WTC11 (cell line): ENCODE results near the gene SETD1A. TPM values are rescaled to one million over a fixed set of nuclear protein-coding genes. Genes with fewer than 3 reads are reported as not detected.

ENCODE experiments used
- ATAC-seq: fragments of 200-7000 bp; cut with Tn5 transposase; 2 replicates; pipeline ENCODE4 v1.10.0; 2021; ENCODE audit warnings: mild to moderate bottlenecking, moderate library complexity
- CTCF ChIA-PET: fragments of 300-600 bp; sonication (Branson Sonifier 250); formaldehyde crosslinking; loops from one replicate; lab custom pipeline; 2021; ENCODE audit warnings: antibody characterized with exemption; lab: Charles Lee
- POLR2A ChIA-PET: fragments of 350-600 bp; sonication (Branson Sonifier 250); formaldehyde crosslinking; loops from one replicate; lab custom pipeline; 2021; ENCODE audit warnings: antibody characterized with exemption; lab: Charles Lee
- DNase-seq: peaks from one replicate; pipeline ENCODE4 v3.0.0; 2021; ENCODE audit warnings: low spot score
- H3K27ac Mint-ChIP-seq: 2 replicates; pipeline ENCODE4 v1.8.0; 2021; ENCODE audit warnings: mixed read lengths
- H3K27me3 Mint-ChIP-seq: 2 replicates; pipeline ENCODE4 v1.8.0; 2021; ENCODE audit warnings: low read depth, mild to moderate bottlenecking, moderate library complexity, mixed read lengths
- H3K36me3 Mint-ChIP-seq: 2 replicates; pipeline ENCODE4 v1.8.0; 2021; ENCODE audit warnings: mixed read lengths
- H3K4me1 Mint-ChIP-seq: 2 replicates; pipeline ENCODE4 v1.8.0; 2022; ENCODE audit warnings: mixed read lengths
- H3K4me3 Mint-ChIP-seq: 2 replicates; pipeline ENCODE4 v1.8.0; 2021; ENCODE audit warnings: mild to moderate bottlenecking, moderate library complexity, mixed read lengths
- H3K9me3 Mint-ChIP-seq: 2 replicates; pipeline ENCODE4 v1.8.0; 2021; ENCODE audit warnings: mixed read lengths
- ATF1 ChIP-seq: sonication (generic); formaldehyde crosslinking; IDR thresholded peaks from 2 replicates; pipeline ENCODE4 v1.8.1; 2023; ENCODE audit warnings: mild to moderate bottlenecking, moderate library complexity, missing genetic modification reagents
- ELF4 ChIP-seq: sonication (generic); formaldehyde crosslinking; IDR thresholded peaks from 2 replicates; pipeline ENCODE4 v1.8.1; 2022; ENCODE audit warnings: low read depth, mild to moderate bottlenecking, moderate library complexity, missing genetic modification reagents
- EMX1 ChIP-seq: fragments of 250-450 bp; sonication (Bioruptor Pico); IDR thresholded peaks from 2 replicates; pipeline ENCODE4 v1.8.0; 2021; ENCODE audit warnings: mild to moderate bottlenecking
- IRF2 ChIP-seq: sonication (generic); formaldehyde crosslinking; IDR thresholded peaks from 2 replicates; pipeline ENCODE4 v1.8.0; 2022; ENCODE audit warnings: low read depth, missing genetic modification reagents, borderline replicate concordance
- JAZF1 ChIP-seq: fragments of 250-450 bp; sonication (Bioruptor Pico); IDR thresholded peaks from 2 replicates; pipeline ENCODE4 v1.9.0; 2021; ENCODE audit warnings: moderate library complexity, mild to moderate bottlenecking, inconsistent platforms
- JUN ChIP-seq: sonication (generic); formaldehyde crosslinking; IDR thresholded peaks from 2 replicates; pipeline ENCODE4 v1.8.0; 2023; ENCODE audit warnings: mild to moderate bottlenecking, missing genetic modification reagents
- KAT7 ChIP-seq: sonication (generic); formaldehyde crosslinking; IDR thresholded peaks from 2 replicates; pipeline ENCODE4 v1.8.1; 2023; ENCODE audit warnings: missing genetic modification reagents, mild to moderate bottlenecking, borderline replicate concordance
- NFE2L1 ChIP-seq: sonication (generic); formaldehyde crosslinking; IDR thresholded peaks from 2 replicates; pipeline ENCODE4 v1.8.1; 2023; ENCODE audit warnings: missing genetic modification reagents
- NFYB ChIP-seq: sonication (generic); formaldehyde crosslinking; conservative IDR thresholded peaks from 2 replicates; pipeline ENCODE4 v1.8.0; 2022; ENCODE audit warnings: low read depth, missing genetic modification reagents
- SMAD4 ChIP-seq: sonication (generic); formaldehyde crosslinking; IDR thresholded peaks from 2 replicates; pipeline ENCODE4 v1.8.0; 2022; ENCODE audit warnings: mild to moderate bottlenecking, missing genetic modification reagents
- TEAD1 ChIP-seq: sonication (generic); formaldehyde crosslinking; IDR thresholded peaks from 2 replicates; pipeline ENCODE4 v1.8.0; 2022; ENCODE audit warnings: mild to moderate bottlenecking, missing genetic modification reagents
- ZNF232 ChIP-seq: sonication (generic); formaldehyde crosslinking; IDR thresholded peaks from 2 replicates; pipeline ENCODE4 v1.8.0; 2022; ENCODE audit warnings: mild to moderate bottlenecking, missing genetic modification reagents
- total RNA-seq: library from RNA; stranded (reverse); gene quantifications from 3 replicates; pipeline ENCODE4 v1.2.3, GENCODE V29; 2021
- TF ChIP-seq, protein P1 (sequence below): sonication (generic); formaldehyde crosslinking; conservative IDR thresholded peaks from 2 replicates; pipeline ENCODE4 v1.8.1; 2023; ENCODE audit warnings: mild to moderate bottlenecking, low read depth, missing genetic modification reagents, moderate library complexity
- TF ChIP-seq, protein P2 (sequence below): sonication (generic); formaldehyde crosslinking; IDR thresholded peaks from 2 replicates; pipeline ENCODE4 v1.8.1; 2023; ENCODE audit warnings: mild to moderate bottlenecking, moderate library complexity, missing genetic modification reagents
- TF ChIP-seq, protein P3 (sequence below): fragments of 250-450 bp; sonication (Bioruptor Pico); conservative IDR thresholded peaks from 2 replicates; pipeline ENCODE4 v1.9.0; 2021; ENCODE audit warnings: mild to moderate bottlenecking
- TF ChIP-seq, protein P4 (sequence below): sonication (generic); formaldehyde crosslinking; IDR thresholded peaks from 2 replicates; pipeline ENCODE4 v1.8.0; 2022; ENCODE audit warnings: mild to moderate bottlenecking, missing genetic modification reagents
- TF ChIP-seq, protein P5 (sequence below): sonication (generic); formaldehyde crosslinking; IDR thresholded peaks from 2 replicates; pipeline ENCODE4 v1.8.0; 2022; ENCODE audit warnings: mild to moderate bottlenecking, missing genetic modification reagents

The SETD1A gene
- total RNA-seq, 1 experiment from 2014 or later = 31.1 TPM

DNA sequence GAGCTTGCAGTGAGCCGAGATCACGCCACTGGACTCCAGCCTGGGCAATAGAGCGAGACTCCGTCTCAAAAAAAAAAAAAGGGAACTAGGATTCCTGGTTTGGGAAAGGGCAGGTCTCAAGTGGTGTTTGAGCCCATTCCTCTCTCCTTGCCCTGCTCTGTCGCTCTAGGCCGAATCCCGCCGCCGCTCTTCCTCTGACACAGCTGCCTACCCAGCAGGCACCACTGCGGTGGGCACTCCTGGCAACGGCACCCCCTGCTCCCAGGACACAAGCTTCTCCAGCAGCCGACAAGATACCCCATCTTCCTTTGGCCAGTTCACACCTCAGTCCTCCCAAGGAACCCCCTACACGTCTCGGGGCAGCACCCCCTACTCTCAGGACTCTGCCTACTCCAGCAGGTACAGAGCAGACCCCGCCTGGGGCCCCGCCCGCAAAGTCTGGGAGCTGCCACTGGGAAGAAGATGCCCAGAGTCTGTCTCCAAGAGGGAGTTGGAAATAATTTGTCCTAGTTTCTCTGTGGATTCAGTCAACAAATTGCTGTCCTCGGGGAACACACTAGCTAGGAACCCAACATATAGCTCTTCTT is 6.5 kb downstream of the SETD1A start:
- CTCF ChIA-PET = interaction anchor here (0.8 to 1.7 kb wide), 4 partner anchors 10 to 22 kb away, joined by 3 to 9 read pairs (median 4); partner anchors contain the start of gene HSD3B7

DNA sequence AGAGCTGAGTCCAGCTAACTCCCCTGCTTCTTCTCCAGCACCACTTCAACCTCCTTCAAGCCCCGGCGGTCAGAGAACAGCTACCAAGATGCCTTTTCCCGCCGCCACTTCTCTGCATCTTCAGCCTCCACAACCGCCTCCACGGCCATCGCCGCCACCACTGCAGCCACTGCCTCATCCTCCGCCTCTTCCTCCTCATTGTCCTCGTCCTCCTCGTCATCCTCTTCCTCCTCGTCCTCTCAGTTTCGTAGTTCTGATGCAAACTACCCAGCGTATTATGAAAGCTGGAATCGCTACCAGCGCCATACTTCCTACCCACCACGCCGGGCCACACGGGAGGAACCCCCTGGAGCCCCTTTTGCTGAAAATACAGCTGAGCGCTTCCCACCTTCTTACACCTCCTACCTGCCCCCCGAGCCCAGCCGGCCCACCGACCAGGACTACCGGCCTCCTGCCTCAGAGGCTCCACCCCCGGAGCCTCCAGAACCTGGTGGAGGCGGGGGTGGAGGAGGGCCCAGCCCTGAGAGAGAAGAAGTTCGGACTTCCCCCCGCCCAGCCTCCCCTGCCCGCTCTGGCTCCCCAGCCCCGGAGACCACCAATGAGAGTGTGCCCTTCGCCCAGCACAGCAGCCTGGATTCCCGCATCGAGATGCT is 7.1 kb downstream of the SETD1A start:
- DNase-seq (no peak), ATAC-seq (no peak)
- no peaks in the 10 kb centered on the region for H3K9me3 Mint-ChIP-seq
- H3K4me1 Mint-ChIP-seq = 0 out of 2 replicates have a peak, but pooled peaks cover 3% of the 10 kb centered on the region
- ChIA-PET POLR2A (interaction anchor here (0.6 kb wide), 1 partner anchor 10 kb away, joined by 3 read pairs; no protein-coding TSS in a partner anchor), CTCF (interaction anchor here (0.6 to 1.7 kb wide), 4 partner anchors 11 to 119 kb away, joined by 3 to 9 read pairs (median 4); no protein-coding TSS in a partner anchor)
- peaks cover 72% of the 10 kb centered on the region for H3K36me3 Mint-ChIP-seq
- no peak for TF ChIP-seq IRF2 (CRISPR knock-in tag)
- no peak for TF ChIP-seq EMX1 (CRISPR knock-in tag)
- TF ChIP-seq, protein P1, sequence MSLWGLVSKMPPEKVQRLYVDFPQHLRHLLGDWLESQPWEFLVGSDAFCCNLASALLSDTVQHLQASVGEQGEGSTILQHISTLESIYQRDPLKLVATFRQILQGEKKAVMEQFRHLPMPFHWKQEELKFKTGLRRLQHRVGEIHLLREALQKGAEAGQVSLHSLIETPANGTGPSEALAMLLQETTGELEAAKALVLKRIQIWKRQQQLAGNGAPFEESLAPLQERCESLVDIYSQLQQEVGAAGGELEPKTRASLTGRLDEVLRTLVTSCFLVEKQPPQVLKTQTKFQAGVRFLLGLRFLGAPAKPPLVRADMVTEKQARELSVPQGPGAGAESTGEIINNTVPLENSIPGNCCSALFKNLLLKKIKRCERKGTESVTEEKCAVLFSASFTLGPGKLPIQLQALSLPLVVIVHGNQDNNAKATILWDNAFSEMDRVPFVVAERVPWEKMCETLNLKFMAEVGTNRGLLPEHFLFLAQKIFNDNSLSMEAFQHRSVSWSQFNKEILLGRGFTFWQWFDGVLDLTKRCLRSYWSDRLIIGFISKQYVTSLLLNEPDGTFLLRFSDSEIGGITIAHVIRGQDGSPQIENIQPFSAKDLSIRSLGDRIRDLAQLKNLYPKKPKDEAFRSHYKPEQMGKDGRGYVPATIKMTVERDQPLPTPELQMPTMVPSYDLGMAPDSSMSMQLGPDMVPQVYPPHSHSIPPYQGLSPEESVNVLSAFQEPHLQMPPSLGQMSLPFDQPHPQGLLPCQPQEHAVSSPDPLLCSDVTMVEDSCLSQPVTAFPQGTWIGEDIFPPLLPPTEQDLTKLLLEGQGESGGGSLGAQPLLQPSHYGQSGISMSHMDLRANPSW = no peak
- TF ChIP-seq, protein P2, sequence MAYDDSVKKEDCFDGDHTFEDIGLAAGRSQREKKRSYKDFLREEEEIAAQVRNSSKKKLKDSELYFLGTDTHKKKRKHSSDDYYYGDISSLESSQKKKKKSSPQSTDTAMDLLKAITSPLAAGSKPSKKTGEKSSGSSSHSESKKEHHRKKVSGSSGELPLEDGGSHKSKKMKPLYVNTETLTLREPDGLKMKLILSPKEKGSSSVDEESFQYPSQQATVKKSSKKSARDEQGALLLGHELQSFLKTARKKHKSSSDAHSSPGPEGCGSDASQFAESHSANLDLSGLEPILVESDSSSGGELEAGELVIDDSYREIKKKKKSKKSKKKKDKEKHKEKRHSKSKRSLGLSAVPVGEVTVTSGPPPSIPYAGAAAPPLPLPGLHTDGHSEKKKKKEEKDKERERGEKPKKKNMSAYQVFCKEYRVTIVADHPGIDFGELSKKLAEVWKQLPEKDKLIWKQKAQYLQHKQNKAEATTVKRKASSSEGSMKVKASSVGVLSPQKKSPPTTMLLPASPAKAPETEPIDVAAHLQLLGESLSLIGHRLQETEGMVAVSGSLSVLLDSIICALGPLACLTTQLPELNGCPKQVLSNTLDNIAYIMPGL (CRISPR knock-in tag) = no peak
- no peak for TF ChIP-seq ELF4
- TF ChIP-seq SMAD4 = no peak
- no peak for TF ChIP-seq NFYB (CRISPR knock-in tag)
- TF ChIP-seq KAT7 (CRISPR knock-in tag) = no peak
- no peak for TF ChIP-seq JUN (CRISPR knock-in tag)
- no peak for TF ChIP-seq ATF1 (CRISPR knock-in tag)
- no peak for TF ChIP-seq JAZF1
- TF ChIP-seq TEAD1 (CRISPR knock-in tag) = no peak
- no peak for TF ChIP-seq ZNF232 (CRISPR knock-in tag)
- TF ChIP-seq, protein P3, sequence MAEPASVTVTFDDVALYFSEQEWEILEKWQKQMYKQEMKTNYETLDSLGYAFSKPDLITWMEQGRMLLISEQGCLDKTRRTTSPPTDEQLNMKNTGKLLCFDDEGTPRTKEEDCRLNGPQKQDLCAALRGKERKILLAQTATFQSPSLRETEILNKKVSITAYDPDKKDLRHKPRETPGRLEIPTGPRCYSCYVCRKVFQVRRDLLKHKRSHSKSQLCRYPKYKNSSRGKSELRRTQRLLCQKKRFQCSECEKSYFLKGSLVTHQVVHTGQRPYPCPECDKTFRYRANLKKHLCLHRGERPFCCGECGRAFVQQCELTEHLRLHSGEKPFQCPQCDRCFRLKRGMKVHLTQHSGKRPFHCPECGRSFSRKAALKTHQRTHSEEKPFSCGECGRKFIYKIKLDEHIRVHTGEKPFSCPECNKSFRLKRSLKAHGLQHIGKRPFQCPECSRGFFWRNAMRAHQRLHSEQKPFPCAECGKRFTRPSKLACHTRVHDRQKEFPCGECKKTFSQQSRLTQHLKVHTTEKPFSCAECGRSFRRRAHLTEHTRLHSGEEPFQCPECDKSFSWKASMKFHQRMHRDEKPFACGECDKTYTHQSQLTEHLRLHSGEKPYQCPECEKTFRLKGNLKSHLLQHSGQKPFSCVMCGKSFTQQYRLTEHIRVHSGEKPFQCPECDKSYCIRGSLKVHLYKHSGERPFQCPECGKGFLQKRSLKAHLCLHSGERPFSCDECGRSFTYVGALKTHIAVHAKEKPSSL (CRISPR knock-in tag) = no peak
- H3K27me3 Mint-ChIP-seq = no peaks in the 10 kb centered on the region
- H3K4me3 Mint-ChIP-seq = no peak overlapping the region
- no peak overlapping the region for H3K27ac Mint-ChIP-seq

More for the DNA sequence above, 6.5 kb downstream of the SETD1A start:
- POLR2A ChIA-PET = interaction anchor here (0.6 kb wide), 1 partner anchor 10 kb away, joined by 3 read pairs; no protein-coding TSS in a partner anchor
- no peak overlapping the region for H3K4me3 Mint-ChIP-seq
- 0 out of 2 replicates have a peak, but pooled peaks cover 3% of the 10 kb centered on the region for H3K4me1 Mint-ChIP-seq
- ATAC-seq (no peak), DNase-seq (no peak)
- no peaks in the 10 kb centered on the region for H3K27me3 Mint-ChIP-seq
- H3K9me3 Mint-ChIP-seq = no peaks in the 10 kb centered on the region
- peaks cover 74% of the 10 kb centered on the region for H3K36me3 Mint-ChIP-seq
- TF ChIP-seq, protein P4, sequence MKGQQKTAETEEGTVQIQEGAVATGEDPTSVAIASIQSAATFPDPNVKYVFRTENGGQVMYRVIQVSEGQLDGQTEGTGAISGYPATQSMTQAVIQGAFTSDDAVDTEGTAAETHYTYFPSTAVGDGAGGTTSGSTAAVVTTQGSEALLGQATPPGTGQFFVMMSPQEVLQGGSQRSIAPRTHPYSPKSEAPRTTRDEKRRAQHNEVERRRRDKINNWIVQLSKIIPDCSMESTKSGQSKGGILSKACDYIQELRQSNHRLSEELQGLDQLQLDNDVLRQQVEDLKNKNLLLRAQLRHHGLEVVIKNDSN (CRISPR knock-in tag) = no peak
- TF ChIP-seq TEAD1 (CRISPR knock-in tag) = no peak
- TF ChIP-seq, protein P3 (CRISPR knock-in tag) = no peak
- no peak for TF ChIP-seq JAZF1
- TF ChIP-seq, protein P5, sequence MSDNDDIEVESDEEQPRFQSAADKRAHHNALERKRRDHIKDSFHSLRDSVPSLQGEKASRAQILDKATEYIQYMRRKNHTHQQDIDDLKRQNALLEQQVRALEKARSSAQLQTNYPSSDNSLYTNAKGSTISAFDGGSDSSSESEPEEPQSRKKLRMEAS (CRISPR knock-in tag) = no peak
- no peak for TF ChIP-seq NFE2L1 (CRISPR knock-in tag)
- H3K27ac Mint-ChIP-seq = no peak overlapping the region
